A673 (cell line): Measurements from ENCODE around the gene RYR1.

Experiments used
- CTCF ChIP-seq: fragments of 300-800, 200-600 bp; sonication (generic); conservative IDR thresholded peaks from 2 replicates; pipeline ENCODE4 v1.5.1; 2017; ENCODE audit warnings: low read depth, mild to moderate bottlenecking, antibody characterized with exemption, low read length, moderate library complexity, mixed read lengths
- EZH2 ChIP-seq: fragments of 200-600 bp; sonication (generic); IDR thresholded peaks from 2 replicates; pipeline ENCODE4 v1.6.1; 2017; ENCODE audit warnings: borderline replicate concordance, low read depth, mild to moderate bottlenecking, mixed read lengths, antibody characterized with exemption, low read length; ENCODE audit not compliant: poor library complexity, severe bottlenecking

GRCh38 chr19:38409631-38410133 lies 23.8 kb upstream of the RYR1 start:
- TF ChIP-seq CTCF (no peak), EZH2 (no peak)
